Ishikawa (cell line): ENCODE data around the gene SYCE3.

Experiments used
- EGR1 ChIP-seq: IDR thresholded peaks from 2 replicates; pipeline ENCODE4 v1.6.1; 2012
- EP300 ChIP-seq: IDR thresholded peaks from 2 replicates; pipeline ENCODE4 v1.6.1; 2012; ENCODE audit warnings: borderline replicate concordance
- FOXM1 ChIP-seq: IDR thresholded peaks from 2 replicates; pipeline ENCODE4 v1.6.1; 2012; ENCODE audit warnings: low read depth, borderline replicate concordance
- NFIC ChIP-seq: IDR thresholded peaks from 2 replicates; pipeline ENCODE4 v1.6.1; 2012
- RAD21 ChIP-seq: IDR thresholded peaks from 2 replicates; pipeline ENCODE4 v1.6.1; 2012; ENCODE audit warnings: low read depth
- TCF12 ChIP-seq: IDR thresholded peaks from 2 replicates; pipeline ENCODE4 v1.6.1; 2012; ENCODE audit warnings: low read depth
- YY1 ChIP-seq: IDR thresholded peaks from 2 replicates; pipeline ENCODE4 v1.6.1; 2012; ENCODE audit warnings: low read depth
- TF ChIP-seq, protein P1 (sequence below): IDR thresholded peaks from 2 replicates; pipeline ENCODE4 v1.6.1; 2012; ENCODE audit warnings: low read depth, mild to moderate bottlenecking

DNA sequence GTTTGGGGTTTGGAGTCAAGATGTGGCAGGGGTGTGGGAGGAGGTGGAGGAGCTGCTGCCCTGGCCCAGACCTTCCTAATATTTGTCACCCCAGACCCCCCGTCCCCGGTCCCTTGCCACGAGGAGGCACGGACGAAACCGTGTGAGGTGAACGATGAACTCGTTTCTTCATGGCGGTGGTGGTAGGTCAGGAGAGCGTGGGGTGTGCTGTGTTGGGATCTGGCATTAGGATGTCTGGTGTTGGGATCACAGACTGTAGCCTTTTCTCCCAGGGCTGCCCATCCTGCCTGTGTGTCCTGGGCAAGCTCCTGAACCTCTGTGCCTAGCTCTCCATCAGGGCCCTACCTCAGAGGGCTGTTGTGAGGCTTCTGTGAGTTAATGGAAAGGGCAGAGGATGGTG, 46.3 kb upstream of the SYCE3 start:
- no peak for TF ChIP-seq RAD21
- no peak for TF ChIP-seq NFIC
- no peak for TF ChIP-seq EP300
- TF ChIP-seq, protein P1, sequence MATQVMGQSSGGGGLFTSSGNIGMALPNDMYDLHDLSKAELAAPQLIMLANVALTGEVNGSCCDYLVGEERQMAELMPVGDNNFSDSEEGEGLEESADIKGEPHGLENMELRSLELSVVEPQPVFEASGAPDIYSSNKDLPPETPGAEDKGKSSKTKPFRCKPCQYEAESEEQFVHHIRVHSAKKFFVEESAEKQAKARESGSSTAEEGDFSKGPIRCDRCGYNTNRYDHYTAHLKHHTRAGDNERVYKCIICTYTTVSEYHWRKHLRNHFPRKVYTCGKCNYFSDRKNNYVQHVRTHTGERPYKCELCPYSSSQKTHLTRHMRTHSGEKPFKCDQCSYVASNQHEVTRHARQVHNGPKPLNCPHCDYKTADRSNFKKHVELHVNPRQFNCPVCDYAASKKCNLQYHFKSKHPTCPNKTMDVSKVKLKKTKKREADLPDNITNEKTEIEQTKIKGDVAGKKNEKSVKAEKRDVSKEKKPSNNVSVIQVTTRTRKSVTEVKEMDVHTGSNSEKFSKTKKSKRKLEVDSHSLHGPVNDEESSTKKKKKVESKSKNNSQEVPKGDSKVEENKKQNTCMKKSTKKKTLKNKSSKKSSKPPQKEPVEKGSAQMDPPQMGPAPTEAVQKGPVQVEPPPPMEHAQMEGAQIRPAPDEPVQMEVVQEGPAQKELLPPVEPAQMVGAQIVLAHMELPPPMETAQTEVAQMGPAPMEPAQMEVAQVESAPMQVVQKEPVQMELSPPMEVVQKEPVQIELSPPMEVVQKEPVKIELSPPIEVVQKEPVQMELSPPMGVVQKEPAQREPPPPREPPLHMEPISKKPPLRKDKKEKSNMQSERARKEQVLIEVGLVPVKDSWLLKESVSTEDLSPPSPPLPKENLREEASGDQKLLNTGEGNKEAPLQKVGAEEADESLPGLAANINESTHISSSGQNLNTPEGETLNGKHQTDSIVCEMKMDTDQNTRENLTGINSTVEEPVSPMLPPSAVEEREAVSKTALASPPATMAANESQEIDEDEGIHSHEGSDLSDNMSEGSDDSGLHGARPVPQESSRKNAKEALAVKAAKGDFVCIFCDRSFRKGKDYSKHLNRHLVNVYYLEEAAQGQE, result no peak
- TF ChIP-seq EGR1, result no peak
- TF ChIP-seq YY1, result no peak
- no peak for TF ChIP-seq FOXM1
- no peak for TF ChIP-seq TCF12
